HCT116 (cell line): ENCODE results near the gene SAP30L. TPM values are rescaled to one million over a fixed set of nuclear protein-coding genes. Genes with fewer than 3 reads are reported as not detected.

ENCODE experiments used
- ATAC-seq: fragments of 200-7000 bp; cut with Tn5 transposase; 2 replicates; pipeline ENCODE4 v1.9.1; 2020; ENCODE audit warnings: mild to moderate bottlenecking, moderate library complexity
- BruUV-seq: library from RNA; stranded (reverse); fragments of 400-500 nt; replicated peaks from 2 replicates; lab custom pipeline; 2021; lab: Mats Ljungman, UMichigan
- CTCF ChIA-PET: fragments of 300-600 bp; sonication (Branson Sonifier 250); formaldehyde crosslinking; loops from one replicate; lab custom pipeline; 2021; ENCODE audit warnings: antibody characterized with exemption; lab: Charles Lee
- POLR2A ChIA-PET: fragments of 300-600, 350-600 bp; sonication (Branson Sonifier 250); formaldehyde crosslinking; loops from one replicate; lab custom pipeline; 2021; ENCODE audit warnings: antibody characterized with exemption; lab: Charles Lee
- RAD21 ChIA-PET, 2 experiments: fragments of 300-600 bp; sonication (Branson Sonifier 250); formaldehyde crosslinking; loops; one replicate each; lab custom pipeline; 2023; ENCODE audit warnings: low total read pairs in 2 of 2; ENCODE audit not compliant: uncharacterized antibody in 2 of 2, unreplicated experiment in 2 of 2, low non-redundant PET in 1 of 2; lab: Charles Lee
- DNase-seq: peaks from one replicate; pipeline ENCODE4 v3.0.0-alpha.2; 2010; ENCODE audit warnings: low read depth, low spot score
- H2AFZ ChIP-seq: fragments of 200-600 bp; shearing (Covaris generic), sonication (generic); 2 replicates; pipeline ENCODE4 v1.6.1; 2017; ENCODE audit warnings: low read depth, mixed run types, mixed read lengths, antibody characterized with exemption, low read length; ENCODE audit not compliant: poor library complexity, severe bottlenecking
- H3K27ac ChIP-seq: 2 replicates; pipeline ENCODE4 v1.5.1; 2012; ENCODE audit warnings: low read depth, low read length
- H3K27me3 ChIP-seq: fragments of 200-600 bp; sonication (generic); 2 replicates; pipeline ENCODE4 v1.6.1; 2016; ENCODE audit warnings: mixed run types, low read length, mixed read lengths; ENCODE audit not compliant: insufficient read depth
- H3K36me3 ChIP-seq, 2 experiments: fragments of 200-500 bp in 1 of 2; fragments of 200-600 bp in 1 of 2; sonication (Bioruptor generic) in 1 of 2; sonication (generic) in 1 of 2; 2 replicates each; pipeline versions ENCODE4 v1.5.1 to v1.6.1; 2014 to 2016; ENCODE audit warnings: low read length in 2 of 2, inconsistent platforms in 1 of 2, mixed read lengths in 1 of 2, mixed run types in 1 of 2; ENCODE audit not compliant: insufficient read depth in 2 of 2, control insufficient read depth in 1 of 2
- H3K4me1 ChIP-seq, 2 experiments: fragments of 200-600 bp in 1 of 2; sonication (generic) in 1 of 2; 2 replicates each; pipeline versions ENCODE4 v1.5.1 to v1.6.1; 2012 to 2017; ENCODE audit warnings: low read length in 2 of 2, inconsistent platforms in 1 of 2, mild to moderate bottlenecking in 1 of 2, mixed read lengths in 1 of 2, mixed run types in 1 of 2, moderate library complexity in 1 of 2; ENCODE audit not compliant: insufficient read depth in 2 of 2, control insufficient read depth in 1 of 2
- H3K4me2 ChIP-seq: fragments of 200-600 bp; sonication (generic); 2 replicates; pipeline ENCODE4 v1.6.1; 2017; ENCODE audit warnings: mixed run types, low read length, mixed read lengths
- H3K4me3 ChIP-seq, 2 experiments: fragments of 200-600 bp in 1 of 2; sonication (generic) in 1 of 2; replicated peaks in 1 of 2; 2 replicates each; pipeline ENCODE4 v1.5.1; 2011 to 2016; ENCODE audit warnings: low read length in 2 of 2, control low read depth in 1 of 2, low read depth in 1 of 2, mild to moderate bottlenecking in 1 of 2, mixed read lengths in 1 of 2, mixed run types in 1 of 2
- H3K79me2 ChIP-seq: fragments of 200-600 bp; sonication (generic); 2 replicates; pipeline ENCODE4 v1.6.1; 2017; ENCODE audit warnings: mild to moderate bottlenecking, mixed run types, low read length, moderate library complexity, mixed read lengths; ENCODE audit not compliant: insufficient read depth
- H3K9ac ChIP-seq: fragments of 200-600 bp; sonication (generic); 2 replicates; pipeline ENCODE4 v1.6.1; 2016; ENCODE audit warnings: low read length, mixed read lengths
- H3K9me2 ChIP-seq: fragments of 200-600 bp; sonication (generic), shearing (Covaris generic); 2 replicates; pipeline ENCODE4 v1.6.1; 2017; ENCODE audit warnings: mixed run types, mild to moderate bottlenecking, moderate library complexity; ENCODE audit not compliant: insufficient read depth
- H3K9me3 ChIP-seq, 2 experiments: fragments of 200-500 bp in 1 of 2; fragments of 200-600 bp in 1 of 2; sonication (Bioruptor generic) in 1 of 2; sonication (generic) in 1 of 2; 2 replicates each; pipeline ENCODE4 v1.6.1; 2014 to 2017; ENCODE audit warnings: low read length in 2 of 2, mixed read lengths in 2 of 2, inconsistent platforms in 1 of 2, low read depth in 1 of 2, mild to moderate bottlenecking in 1 of 2, mixed run types in 1 of 2, moderate library complexity in 1 of 2; ENCODE audit not compliant: control insufficient read depth in 1 of 2, insufficient read depth in 1 of 2
- H4K20me1 ChIP-seq: fragments of 200-600 bp; sonication (generic), shearing (Covaris generic); 2 replicates; pipeline ENCODE4 v1.6.1; 2017; ENCODE audit warnings: mixed run types, mild to moderate bottlenecking, moderate library complexity; ENCODE audit not compliant: insufficient read depth
- CBX3 ChIP-seq: IDR thresholded peaks from 2 replicates; pipeline ENCODE4 v1.6.1; 2012; ENCODE audit warnings: low read depth
- ELF1 ChIP-seq: IDR thresholded peaks from 2 replicates; pipeline ENCODE4 v1.6.1; 2012; ENCODE audit warnings: low read depth, borderline replicate concordance
- EZH2 ChIP-seq: fragments of 200-600 bp; sonication (generic); IDR thresholded peaks from 2 replicates; pipeline ENCODE4 v1.6.1; 2017; ENCODE audit warnings: antibody characterized with exemption, mixed run types
- EZH2phosphoT487 ChIP-seq: fragments of 200-600 bp; IDR thresholded peaks from 2 replicates; pipeline ENCODE4 v1.6.1; 2018; ENCODE audit warnings: antibody characterized with exemption, borderline replicate concordance
- JUND ChIP-seq: IDR thresholded peaks from 2 replicates; pipeline ENCODE4 v1.6.1; 2012
- POLR2A ChIP-seq: IDR thresholded peaks from 2 replicates; pipeline ENCODE4 v1.7.0; 2011; ENCODE audit warnings: borderline replicate concordance; ENCODE audit not compliant: insufficient read depth, insufficient read length; ENCODE audit errors: extremely low read depth
- POLR2AphosphoS5 ChIP-seq: IDR thresholded peaks from 2 replicates; pipeline ENCODE4 v1.6.1; 2011; ENCODE audit warnings: mild to moderate bottlenecking, low read depth, low read length, moderate library complexity
- SIN3A ChIP-seq: IDR thresholded peaks from 2 replicates; pipeline ENCODE4 v1.6.1; 2012; ENCODE audit warnings: low read depth
- SP1 ChIP-seq: IDR thresholded peaks from 2 replicates; pipeline ENCODE4 v1.6.1; 2012; ENCODE audit warnings: low read depth
- TCF7L2 ChIP-seq: IDR thresholded peaks from 2 replicates; pipeline ENCODE4 v1.7.0; 2011; ENCODE audit warnings: borderline replicate concordance, inconsistent platforms; ENCODE audit not compliant: insufficient read depth, insufficient read length; ENCODE audit errors: extremely low read depth
- YY1 ChIP-seq: IDR thresholded peaks from 2 replicates; pipeline ENCODE4 v1.6.1; 2011; ENCODE audit warnings: low read length, low read depth, moderate library complexity, mild to moderate bottlenecking; ENCODE audit not compliant: insufficient replicate concordance; ENCODE audit errors: extremely low read depth
- intact Hi-C: fragments of 100-400 bp; cut with micrococcal nuclease; formaldehyde crosslinking; loops from 2 replicates; pipeline ENCODE4 v1.10.0; 2022
- total RNA-seq: library from RNA; stranded (reverse); gene quantifications from one replicate; pipeline ENCODE4 v1.2.1, GENCODE V29; 2021; ENCODE audit not compliant: unreplicated experiment
- TF ChIP-seq, protein P1 (sequence below): IDR thresholded peaks from 2 replicates; pipeline ENCODE4 v1.6.1; 2011; ENCODE audit warnings: mild to moderate bottlenecking, low read length, moderate library complexity; ENCODE audit not compliant: insufficient replicate concordance; ENCODE audit errors: extremely low read depth
- TF ChIP-seq, protein P2 (sequence below): IDR thresholded peaks from 2 replicates; pipeline ENCODE4 v1.6.1; 2012
- TF ChIP-seq, protein P3 (sequence below): IDR thresholded peaks from 2 replicates; pipeline ENCODE4 v1.6.1; 2012; ENCODE audit warnings: low read depth

Gene SAP30L
- total RNA-seq, 1 experiment from 2014 or later, result 25.5 TPM

DNA sequence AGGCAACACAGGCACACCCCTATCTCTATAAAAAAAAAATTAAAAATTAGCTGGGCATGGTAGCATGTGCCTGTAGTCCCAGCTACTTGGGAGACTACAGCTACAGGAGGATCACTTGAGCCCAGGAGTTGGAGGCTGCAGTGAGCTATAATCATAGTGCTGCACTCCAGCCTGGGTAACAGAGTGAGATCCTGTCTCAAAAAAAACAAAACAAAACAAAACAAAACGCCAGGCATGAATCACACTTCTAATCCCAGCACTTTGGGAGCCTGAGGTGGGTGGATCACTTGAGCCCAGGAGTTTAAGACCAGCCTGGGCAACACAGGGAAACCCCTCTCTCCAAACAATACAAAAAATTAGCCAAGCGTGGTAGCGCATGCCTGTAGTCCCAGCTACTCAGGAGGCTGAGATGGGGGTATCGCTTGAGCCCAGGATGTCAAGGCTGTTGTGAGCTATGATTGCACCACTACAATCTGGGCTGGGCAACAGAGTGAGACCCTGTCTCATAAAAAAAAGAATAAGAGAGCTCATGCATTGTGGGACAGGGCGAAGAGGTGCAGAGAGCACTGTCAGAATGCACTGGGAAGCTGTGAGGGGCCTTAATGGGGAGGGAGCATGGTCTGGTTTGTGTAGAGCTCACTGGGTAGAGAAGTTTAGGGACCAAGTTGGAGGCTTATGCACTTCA lies 8.4 kb upstream of the SAP30L start:
- BruUV-seq, result no TSS peak
- RAD21 ChIA-PET, result no interaction called here
- Histone ChIP-seq H3K79me2 (no peaks in the 10 kb centered on the region), H3K9me2 (no peaks in the 10 kb centered on the region), H4K20me1 (no peaks in the 10 kb centered on the region), H3K9ac (no peak overlapping the region), H3K4me1 (no peaks in the 10 kb centered on the region), H3K36me3 (peaks cover 5 to 11% of the 10 kb centered on the region in 2 experiments; a peak in 3 of 4 replicates), H3K4me2 (no peak overlapping the region), H3K27me3 (no peaks in the 10 kb centered on the region), H2AFZ (no peak overlapping the region), H3K27ac (no peak overlapping the region), H3K4me3 (no peak overlapping the region), H3K9me3 (no peaks in the 10 kb centered on the region)
- ATAC-seq, result no peak
- intact Hi-C loops, result no loop called here
- CTCF ChIA-PET, result no interaction called here
- no peak for TF ChIP-seq ELF1
- TF ChIP-seq POLR2A, result no peak
- TF ChIP-seq YY1, result no peak
- POLR2A ChIA-PET, result no interaction called here
- DNase-seq, result no peak

DNA sequence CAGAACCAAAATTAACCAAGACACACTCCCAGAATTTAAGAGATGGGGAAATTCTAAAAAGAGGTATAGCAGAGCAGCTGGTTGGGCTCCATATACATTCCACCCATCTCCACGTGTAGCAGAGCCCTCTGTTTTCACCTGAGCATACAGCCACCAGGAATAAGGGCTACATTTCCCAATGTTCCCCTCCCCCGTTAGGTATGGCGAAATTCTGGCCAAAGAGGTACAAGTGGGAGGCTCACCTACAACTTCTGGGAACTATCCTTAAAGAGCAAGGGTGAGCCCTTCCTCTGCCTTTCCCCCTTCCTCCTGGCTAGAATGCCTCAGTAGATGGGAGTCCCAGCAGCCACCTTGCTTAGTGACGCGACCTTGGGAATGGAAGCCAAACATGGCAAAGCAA lies 5.3 kb upstream of the SAP30L start:
- Histone ChIP-seq H3K4me1 (peaks cover 0 to 8% of the 10 kb centered on the region in 2 experiments; a peak in 3 of 4 replicates), H3K9me2 (no peaks in the 10 kb centered on the region), H2AFZ (no peak overlapping the region), H3K79me2 (0 out of 2 replicates have a peak, but pooled peaks cover 4% of the 10 kb centered on the region), H4K20me1 (no peaks in the 10 kb centered on the region), H3K9me3 (no peaks in the 10 kb centered on the region), H3K36me3 (peaks cover 5 to 10% of the 10 kb centered on the region in 2 experiments; a peak in 3 of 4 replicates), H3K9ac (no peak overlapping the region), H3K27me3 (no peaks in the 10 kb centered on the region), H3K27ac (no peak overlapping the region), H3K4me3 (no peak overlapping the region), H3K4me2 (no peak overlapping the region)
- ChIA-PET RAD21 (no interaction called here), POLR2A (no interaction called here), CTCF (no interaction called here)
- intact Hi-C loops, result no loop called here
- no peak for ATAC-seq
- BruUV-seq, result no TSS peak
- no peak for DNase-seq
- TF ChIP-seq TCF7L2, result no peak
- TF ChIP-seq, protein P1, sequence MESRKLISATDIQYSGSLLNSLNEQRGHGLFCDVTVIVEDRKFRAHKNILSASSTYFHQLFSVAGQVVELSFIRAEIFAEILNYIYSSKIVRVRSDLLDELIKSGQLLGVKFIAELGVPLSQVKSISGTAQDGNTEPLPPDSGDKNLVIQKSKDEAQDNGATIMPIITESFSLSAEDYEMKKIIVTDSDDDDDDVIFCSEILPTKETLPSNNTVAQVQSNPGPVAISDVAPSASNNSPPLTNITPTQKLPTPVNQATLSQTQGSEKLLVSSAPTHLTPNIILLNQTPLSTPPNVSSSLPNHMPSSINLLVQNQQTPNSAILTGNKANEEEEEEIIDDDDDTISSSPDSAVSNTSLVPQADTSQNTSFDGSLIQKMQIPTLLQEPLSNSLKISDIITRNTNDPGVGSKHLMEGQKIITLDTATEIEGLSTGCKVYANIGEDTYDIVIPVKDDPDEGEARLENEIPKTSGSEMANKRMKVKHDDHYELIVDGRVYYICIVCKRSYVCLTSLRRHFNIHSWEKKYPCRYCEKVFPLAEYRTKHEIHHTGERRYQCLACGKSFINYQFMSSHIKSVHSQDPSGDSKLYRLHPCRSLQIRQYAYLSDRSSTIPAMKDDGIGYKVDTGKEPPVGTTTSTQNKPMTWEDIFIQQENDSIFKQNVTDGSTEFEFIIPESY, result no peak
- TF ChIP-seq YY1, result no peak
- TF ChIP-seq, protein P2, sequence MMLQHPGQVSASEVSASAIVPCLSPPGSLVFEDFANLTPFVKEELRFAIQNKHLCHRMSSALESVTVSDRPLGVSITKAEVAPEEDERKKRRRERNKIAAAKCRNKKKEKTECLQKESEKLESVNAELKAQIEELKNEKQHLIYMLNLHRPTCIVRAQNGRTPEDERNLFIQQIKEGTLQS, result no peak
- TF ChIP-seq JUND, result no peak
- no peak for TF ChIP-seq CBX3
- TF ChIP-seq POLR2A, result no peak
- no peak for TF ChIP-seq SIN3A
- no peak for TF ChIP-seq POLR2AphosphoS5
- TF ChIP-seq SP1, result no peak
- TF ChIP-seq EZH2, result no peak
- TF ChIP-seq, protein P3, sequence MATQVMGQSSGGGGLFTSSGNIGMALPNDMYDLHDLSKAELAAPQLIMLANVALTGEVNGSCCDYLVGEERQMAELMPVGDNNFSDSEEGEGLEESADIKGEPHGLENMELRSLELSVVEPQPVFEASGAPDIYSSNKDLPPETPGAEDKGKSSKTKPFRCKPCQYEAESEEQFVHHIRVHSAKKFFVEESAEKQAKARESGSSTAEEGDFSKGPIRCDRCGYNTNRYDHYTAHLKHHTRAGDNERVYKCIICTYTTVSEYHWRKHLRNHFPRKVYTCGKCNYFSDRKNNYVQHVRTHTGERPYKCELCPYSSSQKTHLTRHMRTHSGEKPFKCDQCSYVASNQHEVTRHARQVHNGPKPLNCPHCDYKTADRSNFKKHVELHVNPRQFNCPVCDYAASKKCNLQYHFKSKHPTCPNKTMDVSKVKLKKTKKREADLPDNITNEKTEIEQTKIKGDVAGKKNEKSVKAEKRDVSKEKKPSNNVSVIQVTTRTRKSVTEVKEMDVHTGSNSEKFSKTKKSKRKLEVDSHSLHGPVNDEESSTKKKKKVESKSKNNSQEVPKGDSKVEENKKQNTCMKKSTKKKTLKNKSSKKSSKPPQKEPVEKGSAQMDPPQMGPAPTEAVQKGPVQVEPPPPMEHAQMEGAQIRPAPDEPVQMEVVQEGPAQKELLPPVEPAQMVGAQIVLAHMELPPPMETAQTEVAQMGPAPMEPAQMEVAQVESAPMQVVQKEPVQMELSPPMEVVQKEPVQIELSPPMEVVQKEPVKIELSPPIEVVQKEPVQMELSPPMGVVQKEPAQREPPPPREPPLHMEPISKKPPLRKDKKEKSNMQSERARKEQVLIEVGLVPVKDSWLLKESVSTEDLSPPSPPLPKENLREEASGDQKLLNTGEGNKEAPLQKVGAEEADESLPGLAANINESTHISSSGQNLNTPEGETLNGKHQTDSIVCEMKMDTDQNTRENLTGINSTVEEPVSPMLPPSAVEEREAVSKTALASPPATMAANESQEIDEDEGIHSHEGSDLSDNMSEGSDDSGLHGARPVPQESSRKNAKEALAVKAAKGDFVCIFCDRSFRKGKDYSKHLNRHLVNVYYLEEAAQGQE, result no peak
- no peak for TF ChIP-seq EZH2phosphoT487
